Hepatocyte (in vitro differentiated cells): Measurements from ENCODE around the gene BARX2. TPM values are rescaled to one million over a fixed set of nuclear protein-coding genes. Genes with fewer than 3 reads are reported as not detected.

ENCODE experiments used
- DNase-seq: peaks from one replicate; pipeline ENCODE4 v3.0.0-alpha.2; 2016; ENCODE audit warnings: low spot score
- H2AFZ ChIP-seq: fragments of 200-600 bp; sonication (generic); 2 replicates; pipeline ENCODE4 v1.6.0; 2016; ENCODE audit warnings: antibody characterized with exemption, mild to moderate bottlenecking
- H3K27ac ChIP-seq: fragments of 200-600 bp; sonication (generic); 2 replicates; pipeline ENCODE4 v1.5.1; 2016; ENCODE audit warnings: mild to moderate bottlenecking
- H3K27me3 ChIP-seq: fragments of 200-600 bp; sonication (generic); 2 replicates; pipeline ENCODE4 v1.6.1; 2016
- H3K36me3 ChIP-seq: fragments of 200-600 bp; sonication (generic); replicated peaks from 2 replicates; pipeline ENCODE4 v1.5.1; 2016; ENCODE audit warnings: low read depth; ENCODE audit not compliant: insufficient read depth
- H3K4me1 ChIP-seq: fragments of 200-600 bp; sonication (generic); 2 replicates; pipeline ENCODE4 v1.5.1; 2016; ENCODE audit warnings: mild to moderate bottlenecking, moderate library complexity; ENCODE audit not compliant: insufficient read depth
- H3K4me2 ChIP-seq: fragments of 200-600 bp; sonication (generic); 2 replicates; pipeline ENCODE4 v1.6.0; 2016
- H3K4me3 ChIP-seq: fragments of 200-600 bp; sonication (generic); 2 replicates; pipeline ENCODE4 v1.5.1; 2016; ENCODE audit warnings: mild to moderate bottlenecking
- H3K79me2 ChIP-seq: fragments of 200-600 bp; sonication (generic); 2 replicates; pipeline ENCODE4 v1.6.0; 2017; ENCODE audit warnings: mild to moderate bottlenecking
- H3K9me2 ChIP-seq: fragments of 200-600 bp; sonication (generic); replicated peaks from 2 replicates; pipeline ENCODE4 v1.6.0; 2017; ENCODE audit warnings: mild to moderate bottlenecking; ENCODE audit not compliant: insufficient read depth
- H3K9me3 ChIP-seq: fragments of 200-600 bp; sonication (generic); 2 replicates; pipeline ENCODE4 v1.5.1; 2016; ENCODE audit warnings: low read depth, mild to moderate bottlenecking
- H4K20me1 ChIP-seq: fragments of 200-600 bp; sonication (generic); 2 replicates; pipeline ENCODE4 v1.6.0; 2016; ENCODE audit warnings: mild to moderate bottlenecking; ENCODE audit not compliant: insufficient read depth, poor library complexity, severe bottlenecking
- EZH2 ChIP-seq: fragments of 200-600 bp; sonication (generic); IDR thresholded peaks from 2 replicates; pipeline ENCODE4 v1.6.1; 2016; ENCODE audit warnings: antibody characterized with exemption, mild to moderate bottlenecking, borderline replicate concordance
- EZH2phosphoT487 ChIP-seq: fragments of 200-600 bp; sonication (generic); IDR thresholded peaks from one replicate; pipeline ENCODE4 v1.6.1; 2018; ENCODE audit warnings: antibody characterized with exemption, mild to moderate bottlenecking, low read depth, moderate library complexity; ENCODE audit not compliant: unreplicated experiment, severe bottlenecking
- WGBS: methylation state at CpG from one replicate; pipeline ENCODE4 v1.1.6; 2016; ENCODE audit warnings: low lambda C conversion rate; ENCODE audit errors: missing lambda C conversion rate; 5-methylcytosine and 5-hydroxymethylcytosine counted together
- polyA plus RNA-seq: library from polyadenylated mRNA; unstranded; fragments of >200 nt; fragmentation: Nextera tagmentation; extraction: Ambion mirVana; gene quantifications from 2 replicates; pipeline ENCODE4 v1.2.1, GENCODE V29; 2016
- total RNA-seq: library from RNA; depleted of rRNA; stranded (reverse); fragments of >200 nt; gene quantifications from 2 replicates; pipeline ENCODE4 v1.2.3, GENCODE V29; 2014
- TF ChIP-seq, protein P1 (sequence below): fragments of 200-600 bp; sonication (generic); IDR thresholded peaks from 2 replicates; pipeline ENCODE4 v1.5.1; 2016; ENCODE audit warnings: antibody characterized with exemption, mild to moderate bottlenecking; ENCODE audit not compliant: poor library complexity

BARX2 gene
- total and polyA plus RNA-seq, 2 experiments from 2014 or later, result 0.10 to 0.77 TPM

DNA sequence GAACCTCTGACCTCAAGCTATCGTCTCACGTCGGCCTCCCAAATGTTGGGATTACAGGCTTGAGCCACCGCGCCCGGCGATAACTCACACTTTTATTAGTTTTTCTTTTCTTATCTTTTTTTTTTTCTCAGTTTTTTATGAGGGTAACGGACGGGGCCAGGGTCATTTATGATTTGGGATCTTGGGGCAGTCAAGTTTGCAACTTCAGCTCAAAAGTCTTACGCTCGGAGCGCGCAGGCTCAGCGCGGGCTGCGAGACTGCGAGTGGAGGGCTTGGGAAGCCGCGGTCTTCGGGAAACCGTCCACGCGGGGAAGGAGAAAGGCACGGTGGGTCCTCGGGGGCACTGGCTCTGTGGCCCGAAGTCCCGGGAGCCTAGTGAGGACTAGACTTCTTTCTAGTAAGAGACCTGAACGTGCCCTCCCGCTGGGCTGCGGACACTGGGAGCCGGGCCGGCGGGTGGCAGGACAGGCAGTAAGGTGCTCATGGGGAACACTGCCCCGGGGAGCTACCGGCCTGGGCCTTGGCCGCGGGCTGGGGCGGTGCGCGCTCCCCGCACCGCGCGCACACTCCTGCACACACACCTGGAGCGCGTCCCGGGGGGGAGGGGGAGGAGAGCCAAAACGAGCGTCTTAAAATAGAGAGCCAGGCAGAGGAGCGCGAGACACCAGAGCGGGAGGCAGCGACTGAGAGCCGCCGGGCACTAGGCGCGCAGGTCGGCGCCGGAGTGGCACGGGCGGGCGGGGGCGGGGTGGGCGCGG is 476 bp upstream of the BARX2 start:
- Histone ChIP-seq H3K4me2 (peak overlapping the region; percentile 87), H4K20me1 (no peaks in the 10 kb centered on the region), H3K4me1 (peaks cover 27% of the 10 kb centered on the region), H3K27me3 (peaks cover 87% of the 10 kb centered on the region), H3K36me3 (no peaks in the 10 kb centered on the region), H2AFZ (peak overlapping the region; percentile 43), H3K9me2 (no peaks in the 10 kb centered on the region), H3K4me3 (peak overlapping the region; percentile 11), H3K27ac (no peak overlapping the region), H3K9me3 (no peaks in the 10 kb centered on the region), H3K79me2 (no peaks in the 10 kb centered on the region)
- 5% methylated on average over 37 of the region's 66 CpGs for WGBS
- DNase-seq, result peak; percentile 50
- peak; percentile 69 for TF ChIP-seq EZH2phosphoT487
- TF ChIP-seq EZH2, result peak; percentile 33
- TF ChIP-seq, protein P1, sequence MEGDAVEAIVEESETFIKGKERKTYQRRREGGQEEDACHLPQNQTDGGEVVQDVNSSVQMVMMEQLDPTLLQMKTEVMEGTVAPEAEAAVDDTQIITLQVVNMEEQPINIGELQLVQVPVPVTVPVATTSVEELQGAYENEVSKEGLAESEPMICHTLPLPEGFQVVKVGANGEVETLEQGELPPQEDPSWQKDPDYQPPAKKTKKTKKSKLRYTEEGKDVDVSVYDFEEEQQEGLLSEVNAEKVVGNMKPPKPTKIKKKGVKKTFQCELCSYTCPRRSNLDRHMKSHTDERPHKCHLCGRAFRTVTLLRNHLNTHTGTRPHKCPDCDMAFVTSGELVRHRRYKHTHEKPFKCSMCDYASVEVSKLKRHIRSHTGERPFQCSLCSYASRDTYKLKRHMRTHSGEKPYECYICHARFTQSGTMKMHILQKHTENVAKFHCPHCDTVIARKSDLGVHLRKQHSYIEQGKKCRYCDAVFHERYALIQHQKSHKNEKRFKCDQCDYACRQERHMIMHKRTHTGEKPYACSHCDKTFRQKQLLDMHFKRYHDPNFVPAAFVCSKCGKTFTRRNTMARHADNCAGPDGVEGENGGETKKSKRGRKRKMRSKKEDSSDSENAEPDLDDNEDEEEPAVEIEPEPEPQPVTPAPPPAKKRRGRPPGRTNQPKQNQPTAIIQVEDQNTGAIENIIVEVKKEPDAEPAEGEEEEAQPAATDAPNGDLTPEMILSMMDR, result no peak

DNA sequence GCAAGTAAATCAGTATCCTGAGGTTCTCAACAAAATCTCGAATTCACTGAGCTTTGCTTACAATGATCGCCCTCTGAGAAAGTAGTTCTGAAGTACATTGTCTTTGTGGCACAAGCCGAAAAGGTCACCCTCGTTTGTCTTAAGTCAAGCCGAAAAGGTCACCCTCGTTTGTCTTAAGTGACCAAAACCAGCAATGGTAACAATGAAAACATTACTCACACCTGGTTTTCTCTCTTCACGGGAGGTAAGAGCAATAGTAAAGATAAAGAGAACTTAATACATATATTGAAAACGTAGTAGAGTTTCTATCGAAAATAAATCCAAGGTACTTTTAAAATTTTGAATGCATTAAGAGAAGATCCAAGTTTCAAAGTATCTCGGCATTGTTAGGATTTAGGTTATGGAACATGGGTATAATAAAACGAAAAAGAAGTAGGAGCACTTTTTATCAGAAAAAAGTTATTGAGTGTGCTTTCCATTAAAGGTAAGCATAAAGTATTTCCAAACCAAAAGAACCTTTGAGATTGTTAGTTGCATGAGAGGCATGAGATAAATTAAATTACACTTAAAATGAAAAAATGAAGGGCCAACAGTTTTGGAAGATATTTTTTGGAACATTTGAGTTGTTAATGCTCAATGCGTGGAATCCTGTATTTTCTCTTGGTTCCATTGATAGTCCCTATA is 1.2 kb downstream of the BARX2 start:
- H3K27me3 ChIP-seq, result peaks cover 70% of the 10 kb centered on the region
- no peak overlapping the region for H3K4me3 ChIP-seq
- no peaks in the 10 kb centered on the region for H3K36me3 ChIP-seq
- no peaks in the 10 kb centered on the region for H3K9me2 ChIP-seq
- peak overlapping the region; percentile 47 for H2AFZ ChIP-seq
- H3K27ac ChIP-seq, result no peak overlapping the region
- TF ChIP-seq, protein P1, result no peak
- no peak for TF ChIP-seq EZH2
- TF ChIP-seq EZH2phosphoT487, result no peak
- H3K79me2 ChIP-seq, result no peaks in the 10 kb centered on the region
- 56% methylated on average over 12 of the region's 12 CpGs for WGBS
- peak overlapping the region; percentile 87 for H3K4me2 ChIP-seq
- H3K9me3 ChIP-seq, result no peaks in the 10 kb centered on the region
- no peaks in the 10 kb centered on the region for H4K20me1 ChIP-seq
- DNase-seq, result no peak
- H3K4me1 ChIP-seq, result peaks cover 27% of the 10 kb centered on the region

DNA sequence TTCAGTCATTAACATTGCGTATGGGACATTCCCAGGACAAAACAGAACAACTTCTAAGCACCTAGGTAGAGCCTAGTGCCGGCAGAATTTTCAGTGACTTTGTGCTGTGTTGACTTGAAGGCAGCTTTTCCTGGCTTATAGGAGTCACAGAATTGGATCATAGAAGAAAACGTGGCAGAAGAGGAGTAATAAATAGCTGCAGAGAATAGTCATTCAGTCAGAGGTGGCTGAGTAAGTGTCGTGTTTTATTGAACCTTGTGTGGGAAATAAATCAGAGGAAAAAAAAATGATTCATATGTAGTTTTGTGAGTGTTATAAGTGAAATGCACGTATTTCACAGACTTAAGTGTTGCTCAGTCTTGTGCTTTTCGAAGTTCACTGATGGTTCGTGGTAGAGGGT is 2.1 kb downstream of the BARX2 start:
- no peaks in the 10 kb centered on the region for H3K9me2 ChIP-seq
- no peaks in the 10 kb centered on the region for H3K79me2 ChIP-seq
- no peak overlapping the region for H3K4me2 ChIP-seq
- H4K20me1 ChIP-seq, result no peaks in the 10 kb centered on the region
- peaks cover 61% of the 10 kb centered on the region for H3K27me3 ChIP-seq
- no peaks in the 10 kb centered on the region for H3K36me3 ChIP-seq
- no peak overlapping the region for H2AFZ ChIP-seq
- WGBS, result 85% methylated on average over 7 of the region's 7 CpGs
- no peak for DNase-seq
- TF ChIP-seq EZH2 (peak; percentile 27), EZH2phosphoT487 (no peak)
- no peak overlapping the region for H3K4me3 ChIP-seq
- H3K27ac ChIP-seq, result no peak overlapping the region
- no peaks in the 10 kb centered on the region for H3K9me3 ChIP-seq
- H3K4me1 ChIP-seq, result peaks cover 25% of the 10 kb centered on the region

DNA sequence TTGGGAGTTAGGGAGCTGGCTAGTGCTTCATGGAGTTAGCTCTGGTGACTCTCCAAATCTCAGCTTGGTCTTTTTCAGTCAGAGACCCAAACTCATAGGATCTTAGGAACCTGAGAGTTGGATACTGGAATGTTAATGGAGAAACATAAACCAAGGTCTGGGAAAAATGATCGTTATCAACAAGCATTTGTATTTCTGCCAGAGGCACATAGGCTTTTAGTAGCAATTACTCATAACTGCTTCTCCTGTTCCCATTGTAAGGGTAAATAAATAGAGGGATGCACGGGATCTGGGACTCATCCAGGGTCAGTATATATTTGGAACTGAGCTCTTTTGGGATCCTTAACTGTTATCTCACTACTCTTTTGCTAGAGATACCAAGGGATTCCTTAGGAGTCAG is 4.8 kb downstream of the BARX2 start:
- Histone ChIP-seq H3K36me3 (no peaks in the 10 kb centered on the region), H2AFZ (no peak overlapping the region), H3K9me3 (no peaks in the 10 kb centered on the region), H4K20me1 (no peaks in the 10 kb centered on the region), H3K79me2 (no peaks in the 10 kb centered on the region), H3K27me3 (peaks cover 34% of the 10 kb centered on the region), H3K4me2 (no peak overlapping the region), H3K4me3 (no peak overlapping the region), H3K9me2 (no peaks in the 10 kb centered on the region), H3K4me1 (peaks cover 2% of the 10 kb centered on the region), H3K27ac (no peak overlapping the region)
- 62% methylated on average over 2 of the region's 2 CpGs for WGBS
- no peak for DNase-seq
- TF ChIP-seq, protein P1, result no peak
- TF ChIP-seq EZH2phosphoT487 (no peak), EZH2 (no peak)
